GM18909 (cell line): ENCODE data around the gene CXCR5.

Experiments used
- ATAC-seq: cut with Tn5 transposase; IDR thresholded peaks from one replicate; pipeline ENCODE4 v1.9.1; 2021; ENCODE audit warnings: mild to moderate bottlenecking; ENCODE audit not compliant: unreplicated experiment, poor library complexity

CXCR5 gene

GRCh38 chr11:118872403-118872821, 11.3 kb upstream of the CXCR5 start:
- no peak for ATAC-seq

GRCh38 chr11:118873804-118874203, 9.9 kb upstream of the CXCR5 start:
- no peak for ATAC-seq

- ATAC-seq, result no peak
Observed at GRCh38 chr11:118876286-118876685, 7.4 kb upstream of the CXCR5 start.

- ATAC-seq, result no peak
Observed at GRCh38 chr11:118877487-118878162, 6.1 kb upstream of the CXCR5 start.

GRCh38 chr11:118878163-118878563, 5.5 kb upstream of the CXCR5 start:
- ATAC-seq, result no peak

GRCh38 chr11:118881228-118881627, 2.5 kb upstream of the CXCR5 start:
- ATAC-seq, result no peak

GRCh38 chr11:118882491-118882890, 1.2 kb upstream of the CXCR5 start:
- ATAC-seq, result no peak

GRCh38 chr11:118883004-118883367, 706 bp upstream of the CXCR5 start:
- ATAC-seq, result no peak

GRCh38 chr11:118884875-118885274, 1.2 kb downstream of the CXCR5 start:
- no peak for ATAC-seq

- no peak for ATAC-seq
Observed at GRCh38 chr11:118885319-118885718, 1.6 kb downstream of the CXCR5 start.

- no peak for ATAC-seq
Observed at GRCh38 chr11:118885831-118886565, 2.3 kb downstream of the CXCR5 start.

GRCh38 chr11:118886681-118887111, 3.0 kb downstream of the CXCR5 start:
- ATAC-seq, result no peak

GRCh38 chr11:118887206-118887605, 3.5 kb downstream of the CXCR5 start:
- ATAC-seq, result no peak

GRCh38 chr11:118888398-118888797, 4.7 kb downstream of the CXCR5 start:
- no peak for ATAC-seq

GRCh38 chr11:118889797-118890196, 6.1 kb downstream of the CXCR5 start:
- no peak for ATAC-seq

- no peak for ATAC-seq
Observed at GRCh38 chr11:118892514-118892913, 8.8 kb downstream of the CXCR5 start.

GRCh38 chr11:118892964-118893363, 9.3 kb downstream of the CXCR5 start:
- no peak for ATAC-seq

GRCh38 chr11:118893662-118894061, 10.0 kb downstream of the CXCR5 start:
- ATAC-seq, result no peak

- no peak for ATAC-seq
Observed at GRCh38 chr11:118894192-118894591, 10.5 kb downstream of the CXCR5 start.

- peak; percentile 57 for ATAC-seq
Observed at GRCh38 chr11:118895093-118896039, 11.7 kb downstream of the CXCR5 start.

GRCh38 chr11:118896472-118896913, 12.8 kb downstream of the CXCR5 start:
- ATAC-seq, result no peak
